HFFc6 (cell line): Measurements from ENCODE around the gene PCID2. TPM values are rescaled to one million over a fixed set of nuclear protein-coding genes. Genes with fewer than 3 reads are reported as not detected.

Source experiments
- DNase-seq: peaks from one replicate; pipeline ENCODE4 v3.0.0-alpha.2; 2018
- H3K27ac Mint-ChIP-seq: 2 replicates; pipeline ENCODE4 v1.8.0; 2020; ENCODE audit warnings: mild to moderate bottlenecking, mixed read lengths
- H3K27me3 Mint-ChIP-seq: 2 replicates; pipeline ENCODE4 v1.8.0; 2021; ENCODE audit warnings: mild to moderate bottlenecking, moderate library complexity, mixed read lengths; ENCODE audit not compliant: insufficient read depth
- H3K36me3 Mint-ChIP-seq: 2 replicates; pipeline ENCODE4 v1.8.0; 2021; ENCODE audit warnings: low read depth, mixed read lengths
- H3K4me1 Mint-ChIP-seq: 2 replicates; pipeline ENCODE4 v1.8.0; 2020; ENCODE audit warnings: low read depth, mixed read lengths
- H3K4me3 Mint-ChIP-seq: 2 replicates; pipeline ENCODE4 v1.8.0; 2020; ENCODE audit warnings: mild to moderate bottlenecking, moderate library complexity, mixed read lengths
- H3K9me3 Mint-ChIP-seq: 2 replicates; pipeline ENCODE4 v1.8.0; 2020; ENCODE audit warnings: mild to moderate bottlenecking, mixed read lengths
- CTCF ChIP-seq: fragments of 200-600 bp; sonication (generic); IDR thresholded peaks from 2 replicates; pipeline ENCODE4 v1.5.0; 2021; ENCODE audit warnings: antibody characterized with exemption, mild to moderate bottlenecking
- total RNA-seq, 6 experiments: library from RNA; stranded (reverse); fragmentation: NEBNext Ultra II Directional; extraction: Animal tissue kit (Norgen Biotek cat#: 25700); gene quantifications; 2 replicates in 1 of 6; 3 replicates in 5 of 6; pipeline ENCODE4 v1.2.3, GENCODE V29; 2021

PCID2 gene
- total RNA-seq, 6 experiments from 2014 or later = 59.1 to 72.5 (median 68.3) TPM

DNA sequence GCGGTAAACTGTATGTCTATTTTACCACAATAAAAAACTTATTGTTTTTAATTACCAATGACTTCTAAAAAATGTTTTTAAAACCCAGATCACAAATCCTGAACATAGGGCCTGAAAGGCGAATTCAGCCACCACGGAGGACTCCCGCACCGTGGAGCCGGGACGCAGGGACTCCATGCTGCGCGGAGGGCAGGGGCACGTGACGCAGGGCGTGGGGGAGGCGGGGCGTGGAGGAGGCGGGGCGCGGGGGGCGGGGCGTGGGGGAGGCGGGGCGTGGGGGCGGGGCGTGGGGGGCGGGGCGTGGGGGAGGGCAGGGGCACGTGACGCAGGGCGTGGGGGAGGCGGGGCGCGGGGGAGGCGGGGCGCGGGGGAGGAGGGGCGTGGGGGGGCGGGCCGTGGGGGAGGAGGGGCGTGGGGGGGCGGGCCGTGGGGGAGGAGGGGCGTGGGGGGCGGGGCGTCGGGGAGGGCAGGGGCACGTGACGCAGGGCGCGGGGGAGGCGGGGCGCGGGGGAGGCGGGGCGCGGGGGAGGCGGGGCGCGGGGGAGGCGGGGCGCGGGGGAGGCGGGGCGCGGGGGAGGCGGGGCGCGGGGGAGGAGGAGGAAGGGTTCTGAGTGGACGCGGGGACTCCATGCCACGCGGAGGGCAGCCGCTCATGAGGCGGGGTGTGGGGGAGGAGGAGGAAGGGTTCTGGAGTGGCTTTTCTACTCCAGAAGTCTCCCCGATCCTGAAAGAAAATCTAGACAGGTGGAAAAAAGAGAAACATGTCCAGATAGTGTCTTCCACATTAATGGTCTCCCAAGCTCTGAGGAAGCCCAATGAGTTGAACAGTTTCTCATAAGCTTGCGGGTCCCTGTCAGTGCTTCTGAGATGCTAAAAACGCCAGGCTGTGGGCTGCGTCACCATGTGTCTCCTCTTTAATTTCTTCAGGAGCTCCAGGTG lies 54.4 kb downstream of the PCID2 start:
- H3K27ac Mint-ChIP-seq = peak overlapping the region; percentile 66
- H3K4me1 Mint-ChIP-seq = peaks cover 27% of the 10 kb centered on the region
- peak; percentile 28 for DNase-seq
- H3K27me3 Mint-ChIP-seq = peaks cover 7% of the 10 kb centered on the region
- H3K9me3 Mint-ChIP-seq = no peaks in the 10 kb centered on the region; the same call in 1 of the 2 replicates
- peak overlapping the region; percentile 79 for H3K4me3 Mint-ChIP-seq
- no peak for TF ChIP-seq CTCF
- peaks cover 9% of the 10 kb centered on the region for H3K36me3 Mint-ChIP-seq

DNA sequence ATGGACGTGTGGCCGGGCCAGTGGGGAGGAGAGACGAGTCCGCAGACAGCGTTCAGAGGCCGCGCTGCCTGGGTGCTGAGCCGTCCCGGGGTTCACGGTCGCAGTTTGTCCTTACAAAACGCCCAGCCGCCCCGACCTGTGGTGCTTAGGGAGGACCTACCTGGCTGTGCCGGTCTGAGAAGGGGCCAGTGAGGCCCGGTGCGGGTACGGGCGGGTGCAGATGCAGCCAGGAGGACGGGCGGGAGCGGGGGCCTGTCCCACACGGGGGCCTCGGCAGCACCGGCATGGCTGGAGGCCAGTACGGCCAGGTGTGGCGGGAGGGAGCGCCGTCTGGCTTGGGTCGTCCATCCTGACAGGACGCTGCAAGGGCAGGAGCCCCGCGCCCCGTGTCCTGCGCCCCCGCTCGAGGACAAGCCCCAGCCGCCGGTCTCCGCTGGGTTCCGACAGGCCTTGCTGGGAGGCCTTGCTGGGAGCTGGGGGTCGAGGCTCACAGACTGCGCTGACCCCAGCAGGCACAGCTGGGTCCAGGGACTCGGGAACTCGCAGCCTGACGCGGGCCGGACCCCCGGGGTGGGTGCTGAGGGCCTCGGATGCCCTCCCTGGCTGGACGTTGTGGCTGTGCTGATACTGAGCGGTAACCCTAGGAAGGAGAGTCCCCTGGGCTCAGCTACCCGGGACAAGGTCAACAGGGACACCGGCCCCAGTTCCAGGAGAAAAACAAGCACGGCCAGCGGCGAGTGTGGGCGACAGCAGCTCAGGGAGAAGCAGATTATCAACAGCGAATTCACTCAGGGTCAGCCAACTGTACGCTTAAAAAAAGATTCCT lies 55.3 kb downstream of the PCID2 start:
- Mint-ChIP-seq H3K36me3 (peaks cover 9% of the 10 kb centered on the region), H3K4me1 (peaks cover 27% of the 10 kb centered on the region), H3K27me3 (peaks cover 8% of the 10 kb centered on the region), H3K4me3 (peak overlapping the region; percentile 79), H3K9me3 (no peaks in the 10 kb centered on the region; the same call in 1 of the 2 replicates), H3K27ac (peak overlapping the region; percentile 73)
- no peak for TF ChIP-seq CTCF
- no peak for DNase-seq

DNA sequence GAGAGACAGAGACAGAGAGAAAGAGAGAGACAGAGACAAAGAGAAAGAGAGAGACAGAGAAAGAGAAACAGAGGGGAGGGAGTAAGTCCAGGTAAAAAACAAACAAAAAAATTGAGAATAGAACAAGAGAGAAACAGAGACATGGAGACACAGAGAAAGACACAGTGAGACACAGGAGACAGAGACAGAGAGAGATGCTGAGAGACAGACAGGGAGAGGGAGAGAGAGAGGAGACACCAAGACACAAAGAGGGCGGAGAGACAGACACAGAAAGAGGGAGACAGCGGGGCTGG lies 55.8 kb downstream of the PCID2 start:
- Mint-ChIP-seq H3K9me3 (no peaks in the 10 kb centered on the region; the same call in 1 of the 2 replicates), H3K4me1 (peaks cover 27% of the 10 kb centered on the region), H3K36me3 (peaks cover 9% of the 10 kb centered on the region), H3K4me3 (peak overlapping the region; percentile 75), H3K27ac (peak overlapping the region; percentile 73), H3K27me3 (peaks cover 8% of the 10 kb centered on the region)
- no peak for DNase-seq
- TF ChIP-seq CTCF = no peak

GRCh38 chr13:113151745-113152690 lies 56.5 kb downstream of the PCID2 start:
- peaks cover 5% of the 10 kb centered on the region for H3K27me3 Mint-ChIP-seq
- DNase-seq = peak; percentile 11
- H3K4me3 Mint-ChIP-seq = peak overlapping the region; percentile 75
- peaks cover 9% of the 10 kb centered on the region for H3K36me3 Mint-ChIP-seq
- no peaks in the 10 kb centered on the region; the same call in 1 of the 2 replicates for H3K9me3 Mint-ChIP-seq
- H3K27ac Mint-ChIP-seq = peak overlapping the region; percentile 73
- no peak for TF ChIP-seq CTCF
- peaks cover 27% of the 10 kb centered on the region for H3K4me1 Mint-ChIP-seq
